ENCODE data around the gene TRAFD1. TPM values are rescaled to one million over a fixed set of nuclear protein-coding genes. Genes with fewer than 3 reads are reported as not detected.

TRAFD1 gene
- total and polyA plus RNA-seq, 2 of the 8 experiments (the other 6 are each of a cell fraction or from before 2014, with no cell fraction given) = 18.1 to 33.1 TPM

DNA sequence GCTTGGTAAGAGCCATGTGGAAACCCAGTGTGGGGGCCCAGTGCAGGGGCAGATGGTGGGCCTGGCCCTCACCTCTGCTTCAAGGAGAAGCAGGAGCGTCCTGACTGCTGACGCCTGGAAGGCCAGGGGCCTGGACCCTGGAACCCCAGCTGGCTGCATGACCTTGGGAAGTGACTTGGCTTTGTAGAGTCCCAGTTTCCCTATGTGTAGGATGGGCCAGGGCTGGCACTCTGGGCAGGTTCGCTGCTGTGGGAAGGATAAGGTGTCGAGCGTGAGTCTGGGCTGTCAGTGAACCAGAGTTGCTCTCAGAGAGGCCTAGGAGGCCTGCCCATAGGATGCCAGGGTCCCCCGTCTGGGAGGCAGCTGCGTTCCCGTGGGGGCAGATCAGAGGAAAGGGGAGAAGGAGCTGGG lies 43.2 kb downstream of the TRAFD1 start (continued):
- TF ChIP-seq SAP30 (IDR thresholded peaks at IDR 0.05; ENCODE audit: insufficient read depth, insufficient replicate concordance, low read length) (no peak), EZH2 (IDR thresholded peaks at IDR 0.05; ENCODE audit: low read depth, low read length, severe bottlenecking) (no peak), SIN3A (conservative IDR thresholded peaks at IDR 0.05 in 1 of 2, IDR thresholded peaks at IDR 0.05 in 1 of 2; ENCODE audit: low read depth in 1 of 2, low read length in 2 of 2) (no peak)

Measured in H1 (cell line).